ENCODE results near the gene TNIK.

TNIK gene

GRCh38 chr3:171018156-171018935 lies 441.9 kb downstream of the TNIK start:
- in situ Hi-C loops (cut with MboI; ENCODE audit: low sequenced_read_pairs): no loop called here

GRCh38 chr3:171013822-171014748 lies 446.1 kb downstream of the TNIK start:
- in situ Hi-C loops (cut with MboI; ENCODE audit: low sequenced_read_pairs): no loop called here

GRCh38 chr3:171011873-171012336 lies 448.3 kb downstream of the TNIK start:
- in situ Hi-C loops (cut with MboI; ENCODE audit: low sequenced_read_pairs): no loop called here
